DLD1 (cell line): Measurements from ENCODE around the gene FBXL20.
"Not testable (repeated sequence)": the region's sequence is repeated elsewhere in the genome, so short reads cannot be mapped to it uniquely, and the experiment has no call there.

Experiments
- in situ Hi-C: cut with HindIII; loops from 2 replicates; pipeline ENCODE4 v1.10.0; 2017; ENCODE audit warnings: low sequenced_read_pairs

Gene FBXL20

GRCh38 chr17:39335704-39336223 lies 65.7 kb downstream of the FBXL20 start:
- in situ Hi-C loops: no loop called here

GRCh38 chr17:39334008-39334744 lies 67.2 kb downstream of the FBXL20 start:
- in situ Hi-C loops: not testable (repeated sequence)

GRCh38 chr17:39332092-39332491 lies 69.3 kb downstream of the FBXL20 start:
- in situ Hi-C loops: no loop called here

GRCh38 chr17:39328815-39329214 lies 72.6 kb downstream of the FBXL20 start:
- in situ Hi-C loops: no loop called here

GRCh38 chr17:39327109-39327508 lies 74.3 kb downstream of the FBXL20 start:
- in situ Hi-C loops: no loop called here

GRCh38 chr17:39325528-39326240 lies 75.7 kb downstream of the FBXL20 start:
- in situ Hi-C loops: no loop called here

- in situ Hi-C loops: no loop called here
Measured at GRCh38 chr17:39318636-39319035, 82.8 kb downstream of the FBXL20 start.

- in situ Hi-C loops: no loop called here
Measured at GRCh38 chr17:39306509-39307212, 94.8 kb downstream of the FBXL20 start.

- in situ Hi-C loops: no loop called here
Measured at GRCh38 chr17:39305978-39306377, 95.4 kb downstream of the FBXL20 start.

GRCh38 chr17:39304188-39304587 lies 97.2 kb downstream of the FBXL20 start:
- in situ Hi-C loops: no loop called here

- in situ Hi-C loops: no loop called here
Measured at GRCh38 chr17:39294060-39294459, 107.4 kb downstream of the FBXL20 start.

- in situ Hi-C loops: not testable (repeated sequence)
Measured at GRCh38 chr17:39292546-39292945, 108.9 kb downstream of the FBXL20 start.

GRCh38 chr17:39286513-39286912 lies 114.9 kb downstream of the FBXL20 start:
- in situ Hi-C loops: not testable (repeated sequence)

- in situ Hi-C loops: no loop called here
Measured at GRCh38 chr17:39284685-39285084, 116.7 kb downstream of the FBXL20 start.

GRCh38 chr17:39283896-39284295 lies 117.5 kb downstream of the FBXL20 start:
- in situ Hi-C loops: no loop called here

- in situ Hi-C loops: no loop called here
Measured at GRCh38 chr17:39283098-39283497, 118.3 kb downstream of the FBXL20 start.

GRCh38 chr17:39281806-39282205 lies 119.6 kb downstream of the FBXL20 start:
- in situ Hi-C loops: no loop called here

GRCh38 chr17:39278246-39278645 lies 123.2 kb downstream of the FBXL20 start:
- in situ Hi-C loops: not testable (repeated sequence)

- in situ Hi-C loops: no loop called here
Measured at GRCh38 chr17:39277110-39277509, 124.3 kb downstream of the FBXL20 start.

- in situ Hi-C loops: no loop called here
Measured at GRCh38 chr17:39276113-39276512, 125.3 kb downstream of the FBXL20 start.

- in situ Hi-C loops: no loop called here
Measured at GRCh38 chr17:39271546-39271945, 129.9 kb downstream of the FBXL20 start.
